Glutamatergic neuron (in vitro differentiated cells): ENCODE measurements around the gene SASH1. TPM values are rescaled to one million over a fixed set of nuclear protein-coding genes. Genes with fewer than 3 reads are reported as not detected.

Source experiments
- DNase-seq: peaks from one replicate; pipeline ENCODE4 v3.0.0; 2022
- H3K27ac Mint-ChIP-seq: one replicate; pipeline ENCODE4 v1.8.0; 2020; ENCODE audit warnings: mild to moderate bottlenecking, mixed read lengths, inconsistent platforms; ENCODE audit not compliant: unreplicated experiment
- H3K27me3 Mint-ChIP-seq: one replicate; pipeline ENCODE4 v1.8.0; 2020; ENCODE audit warnings: mild to moderate bottlenecking, moderate library complexity, mixed read lengths, inconsistent platforms; ENCODE audit not compliant: unreplicated experiment
- H3K36me3 Mint-ChIP-seq: one replicate; pipeline ENCODE4 v1.8.0; 2020; ENCODE audit warnings: mild to moderate bottlenecking, mixed read lengths, inconsistent platforms; ENCODE audit not compliant: unreplicated experiment
- H3K4me1 Mint-ChIP-seq: one replicate; pipeline ENCODE4 v1.8.0; 2020; ENCODE audit warnings: mild to moderate bottlenecking, low read depth, mixed read lengths, inconsistent platforms; ENCODE audit not compliant: unreplicated experiment
- H3K4me3 Mint-ChIP-seq: one replicate; pipeline ENCODE4 v1.8.0; 2020; ENCODE audit warnings: mild to moderate bottlenecking, mixed read lengths, inconsistent platforms; ENCODE audit not compliant: unreplicated experiment
- H3K9me3 Mint-ChIP-seq: one replicate; pipeline ENCODE4 v1.8.0; 2020; ENCODE audit warnings: mild to moderate bottlenecking, moderate library complexity, mixed read lengths, inconsistent platforms; ENCODE audit not compliant: unreplicated experiment
- CTCF ChIP-seq: fragments of 200-600 bp; sonication (generic); IDR thresholded peaks from one replicate; pipeline ENCODE4 v1.5.0; 2021; ENCODE audit not compliant: partially characterized antibody, unreplicated experiment
- total RNA-seq: library from RNA; stranded (reverse); fragmentation: NEBNext Ultra II Directional; extraction: Animal tissue kit (Norgen Biotek cat#: 25700); gene quantifications from one replicate; pipeline ENCODE4 v1.2.1, GENCODE V29; 2021; ENCODE audit not compliant: unreplicated experiment

SASH1 gene
- total RNA-seq, 1 donor from 2014 or later = 5.0 TPM

DNA sequence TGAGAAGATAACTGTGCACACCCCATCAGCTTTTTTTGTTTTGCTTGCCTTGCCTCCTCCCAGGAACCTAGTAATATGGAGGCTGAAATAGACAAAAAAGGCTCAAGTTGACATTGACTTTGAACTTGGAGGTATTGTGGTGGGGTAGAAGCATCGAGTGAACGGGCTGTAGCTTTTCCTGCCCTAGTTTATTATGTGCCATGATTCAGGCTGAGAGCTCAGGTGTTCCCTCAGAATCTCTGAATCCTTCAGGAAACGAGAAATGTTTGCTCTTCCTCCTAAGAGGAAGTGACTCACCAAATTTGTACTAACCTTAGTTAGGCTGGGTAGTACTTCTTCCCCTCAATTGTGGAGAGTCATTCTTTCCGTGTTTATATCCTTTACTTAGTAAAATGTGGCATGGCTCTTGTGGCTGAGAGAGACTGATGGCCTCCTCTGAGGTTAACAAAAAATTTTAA, 98.8 kb downstream of the SASH1 start:
- no peak for TF ChIP-seq CTCF
- Mint-ChIP-seq H3K27me3 (no peaks in the 10 kb centered on the region), H3K4me3 (no peak overlapping the region), H3K27ac (no peak overlapping the region), H3K9me3 (peaks cover 3% of the 10 kb centered on the region), H3K36me3 (no peaks in the 10 kb centered on the region), H3K4me1 (no peaks in the 10 kb centered on the region)
- DNase-seq = no peak

DNA sequence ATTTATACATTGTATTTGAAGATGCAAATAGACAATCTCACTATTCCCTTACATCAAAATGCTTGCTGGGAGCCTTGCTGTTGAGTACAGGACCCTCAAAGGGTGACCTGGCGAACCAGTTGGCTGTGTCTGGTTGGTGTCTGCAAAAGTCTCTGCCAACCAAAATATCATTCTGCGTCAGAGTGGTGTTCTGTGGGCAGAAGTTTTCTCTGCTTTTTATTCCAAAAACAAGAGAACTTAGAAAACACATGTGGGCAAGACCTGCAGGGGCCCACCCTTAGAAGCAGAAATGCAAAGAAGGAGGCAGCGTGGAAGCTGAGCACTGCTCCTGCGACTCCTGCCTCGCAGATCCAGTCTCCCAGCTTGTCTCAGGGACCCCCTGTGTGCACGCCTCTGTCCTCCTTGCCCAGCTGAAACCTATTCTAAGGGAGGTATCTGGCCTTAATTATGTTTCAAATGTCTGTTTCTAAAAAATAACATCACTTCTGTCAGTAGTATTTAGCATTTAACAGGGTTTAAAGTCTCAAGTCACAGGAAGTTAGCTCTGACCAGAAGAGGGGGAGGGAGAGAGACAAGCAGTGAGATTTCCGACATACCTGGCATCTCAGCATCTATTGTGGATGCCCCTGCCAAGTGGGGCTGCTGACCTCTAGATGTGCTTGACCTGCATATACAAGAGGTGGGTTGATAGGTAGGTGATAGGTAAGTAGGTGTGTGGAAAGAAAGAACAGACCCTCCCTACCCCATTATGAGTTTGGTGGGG, 101.3 kb downstream of the SASH1 start:
- Mint-ChIP-seq H3K36me3 (no peaks in the 10 kb centered on the region), H3K9me3 (peaks cover 3% of the 10 kb centered on the region), H3K4me3 (no peak overlapping the region), H3K27ac (no peak overlapping the region), H3K4me1 (no peaks in the 10 kb centered on the region), H3K27me3 (no peaks in the 10 kb centered on the region)
- TF ChIP-seq CTCF = no peak
- no peak for DNase-seq

DNA sequence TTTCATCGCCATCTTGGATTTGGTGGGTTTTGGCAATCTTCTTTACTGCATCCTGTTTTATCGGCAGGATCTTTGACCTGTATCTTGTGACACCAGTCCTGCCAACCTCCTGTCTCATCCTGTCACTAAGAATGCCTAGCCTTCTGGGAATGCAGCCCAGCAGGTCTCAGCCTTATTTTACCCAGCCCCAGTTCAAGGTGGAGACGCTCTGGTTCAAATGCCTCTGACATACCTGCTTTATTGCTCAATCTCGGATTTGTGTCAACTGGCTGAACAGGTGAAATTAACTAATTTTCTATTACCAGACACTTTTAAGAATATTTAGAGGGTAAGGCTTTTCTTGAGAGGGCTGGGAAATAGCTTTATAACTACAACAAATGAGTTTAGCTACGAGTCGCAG, 102.5 kb downstream of the SASH1 start:
- Mint-ChIP-seq H3K27ac (no peak overlapping the region), H3K27me3 (no peaks in the 10 kb centered on the region), H3K9me3 (peaks cover 3% of the 10 kb centered on the region), H3K36me3 (no peaks in the 10 kb centered on the region), H3K4me1 (no peaks in the 10 kb centered on the region), H3K4me3 (no peak overlapping the region)
- TF ChIP-seq CTCF = no peak
- DNase-seq = no peak

DNA sequence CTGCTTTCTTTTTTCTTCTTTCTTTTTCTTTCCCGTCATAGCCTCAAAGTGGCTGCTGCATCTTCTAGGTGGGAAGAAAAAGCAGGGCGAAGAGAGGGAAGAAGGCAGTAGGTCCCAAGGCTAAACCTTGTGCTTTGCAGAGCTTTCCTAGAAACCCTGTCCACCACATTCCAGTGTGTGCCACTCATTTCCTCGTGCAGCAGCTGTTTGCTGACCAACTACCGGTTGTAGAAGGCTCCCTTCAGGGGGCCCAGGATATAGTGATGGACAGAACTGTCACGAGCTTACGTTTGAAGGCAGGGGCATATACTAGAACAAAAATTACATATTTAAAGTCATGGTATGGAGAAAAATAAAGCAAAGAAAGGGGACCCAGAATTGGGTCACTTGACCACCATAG, 103.0 kb downstream of the SASH1 start:
- Mint-ChIP-seq H3K27me3 (no peaks in the 10 kb centered on the region), H3K4me3 (no peak overlapping the region), H3K36me3 (no peaks in the 10 kb centered on the region), H3K27ac (no peak overlapping the region), H3K4me1 (no peaks in the 10 kb centered on the region), H3K9me3 (no peaks in the 10 kb centered on the region)
- TF ChIP-seq CTCF = no peak
- no peak for DNase-seq

- no peaks in the 10 kb centered on the region for H3K36me3 Mint-ChIP-seq
- no peaks in the 10 kb centered on the region for H3K9me3 Mint-ChIP-seq
- H3K4me3 Mint-ChIP-seq = no peak overlapping the region
- no peak for TF ChIP-seq CTCF
- no peaks in the 10 kb centered on the region for H3K4me1 Mint-ChIP-seq
- H3K27me3 Mint-ChIP-seq = no peaks in the 10 kb centered on the region
- no peak for DNase-seq
- no peak overlapping the region for H3K27ac Mint-ChIP-seq
Measured at GRCh38 chr6:148446681-148447080, 104.0 kb downstream of the SASH1 start.
